IMR-90 (cell line): Measurements from ENCODE around the gene CRYBG2. TPM values are rescaled to one million over a fixed set of nuclear protein-coding genes. Genes with fewer than 3 reads are reported as not detected.

Experiments used
- ATAC-seq: fragments of 200-7000 bp; cut with Tn5 transposase; 2 replicates; pipeline ENCODE4 v1.9.1; 2020; ENCODE audit warnings: low read depth, mild to moderate bottlenecking, moderate library complexity
- BruUV-seq: library from RNA; stranded (reverse); fragments of 400-500 nt; replicated peaks from 2 replicates; lab custom pipeline; 2021; lab: Mats Ljungman, UMichigan
- CTCF ChIA-PET: fragments of 300-600 bp; formaldehyde crosslinking; extraction: SDS; loops from one replicate; lab custom pipeline; 2021; ENCODE audit warnings: antibody characterized with exemption; lab: Yijun Ruan, JAX
- POLR2A ChIA-PET: fragments of 300-600 bp; sonication (Branson Sonifier 250); formaldehyde crosslinking; loops from one replicate; lab custom pipeline; 2022; ENCODE audit warnings: antibody characterized with exemption; ENCODE audit not compliant: unreplicated experiment; lab: Charles Lee
- DNase-seq: peaks from one replicate; pipeline ENCODE4 v3.0.0; 2013
- H2AFZ ChIP-seq: replicated peaks from 2 replicates; pipeline ENCODE3; 2013; ENCODE audit warnings: low read length, mild to moderate bottlenecking; ENCODE audit not compliant: poor library complexity
- H2AK5ac ChIP-seq: 2 replicates; pipeline ENCODE4 v1.6.1; 2013; ENCODE audit warnings: low read depth, low read length, inconsistent platforms
- H2AK9ac ChIP-seq: replicated peaks from 2 replicates; pipeline ENCODE3; 2013; ENCODE audit warnings: mild to moderate bottlenecking, low read depth, low read length, moderate library complexity; ENCODE audit not compliant: poor library complexity
- H2BK120ac ChIP-seq: 2 replicates; pipeline ENCODE4 v1.6.1; 2013; ENCODE audit warnings: low read depth, low read length, inconsistent platforms
- H2BK15ac ChIP-seq: 3 replicates; pipeline ENCODE4 v1.6.1; 2013; ENCODE audit warnings: low read depth, low read length, inconsistent platforms
- H2BK20ac ChIP-seq: 2 replicates; pipeline ENCODE4 v1.6.1; 2013; ENCODE audit warnings: low read depth, mild to moderate bottlenecking, inconsistent platforms, low read length, moderate library complexity
- H2BK5ac ChIP-seq: 2 replicates; pipeline ENCODE4 v1.6.1; 2013; ENCODE audit warnings: mild to moderate bottlenecking, low read depth, low read length, inconsistent platforms; ENCODE audit not compliant: poor library complexity, severe bottlenecking
- H3K14ac ChIP-seq: replicated peaks from 2 replicates; pipeline ENCODE4 v1.6.1; 2013; ENCODE audit warnings: low read depth, low read length, inconsistent platforms
- H3K18ac ChIP-seq: 2 replicates; pipeline ENCODE4 v1.6.1; 2013; ENCODE audit warnings: low read depth, low read length, control low read depth
- H3K23ac ChIP-seq: 2 replicates; pipeline ENCODE4 v1.6.1; 2013; ENCODE audit warnings: low read depth, low read length, inconsistent platforms
- H3K27ac ChIP-seq: 2 replicates; pipeline ENCODE4 v1.5.1; 2013; ENCODE audit warnings: mild to moderate bottlenecking, control low read depth, low read length; ENCODE audit not compliant: insufficient read depth
- H3K27me3 ChIP-seq: 2 replicates; pipeline ENCODE4 v1.6.1; 2013; ENCODE audit warnings: low read length; ENCODE audit not compliant: control insufficient read depth, insufficient read depth
- H3K36me3 ChIP-seq: 2 replicates; pipeline ENCODE4 v1.6.1; 2013; ENCODE audit warnings: low read length, mixed read lengths; ENCODE audit not compliant: control insufficient read depth, insufficient read depth
- H3K4ac ChIP-seq: 2 replicates; pipeline ENCODE4 v1.6.1; 2013; ENCODE audit warnings: low read depth, low read length, inconsistent platforms
- H3K4me1 ChIP-seq: 2 replicates; pipeline ENCODE4 v1.6.1; 2013; ENCODE audit warnings: low read length, mixed read lengths; ENCODE audit not compliant: control insufficient read depth, insufficient read depth
- H3K4me2 ChIP-seq: 2 replicates; pipeline ENCODE4 v1.6.1; 2013; ENCODE audit warnings: low read depth, mild to moderate bottlenecking, control low read depth, low read length, moderate library complexity
- H3K4me3 ChIP-seq: 2 replicates; pipeline ENCODE4 v1.5.1; 2013; ENCODE audit warnings: low read depth, mild to moderate bottlenecking, control low read depth, low read length, moderate library complexity; ENCODE audit not compliant: insufficient read depth
- H3K56ac ChIP-seq: 2 replicates; pipeline ENCODE4 v1.6.1; 2013; ENCODE audit warnings: low read length, inconsistent platforms; ENCODE audit not compliant: insufficient read depth; ENCODE audit errors: extremely low read depth
- H3K79me1 ChIP-seq, 2 experiments: 2 replicates each; pipeline ENCODE4 v1.6.1; 2013; ENCODE audit warnings: low read length in 2 of 2, inconsistent platforms in 1 of 2, low read depth in 1 of 2
- H3K9ac ChIP-seq: 2 replicates; pipeline ENCODE4 v1.6.1; 2013; ENCODE audit warnings: low read depth, low read length, control low read depth
- H3K9me1 ChIP-seq: 2 replicates; pipeline ENCODE4 v1.6.1; 2013; ENCODE audit warnings: low read length, inconsistent platforms; ENCODE audit not compliant: insufficient read depth
- H3K9me3 ChIP-seq: 2 replicates; pipeline ENCODE4 v1.6.1; 2013; ENCODE audit warnings: low read length; ENCODE audit not compliant: control insufficient read depth, insufficient read depth
- H4K20me1 ChIP-seq: 2 replicates; pipeline ENCODE4 v1.6.1; 2013; ENCODE audit warnings: low read length, inconsistent platforms; ENCODE audit not compliant: insufficient read depth
- H4K5ac ChIP-seq: 2 replicates; pipeline ENCODE4 v1.6.1; 2013; ENCODE audit warnings: mild to moderate bottlenecking, low read depth, low read length, control low read depth
- H4K8ac ChIP-seq, 2 experiments: 2 replicates each; pipeline ENCODE4 v1.6.1; 2013; ENCODE audit warnings: low read depth in 2 of 2, low read length in 2 of 2, control low read depth in 1 of 2, inconsistent platforms in 1 of 2
- H4K91ac ChIP-seq: 2 replicates; pipeline ENCODE4 v1.6.1; 2013; ENCODE audit warnings: low read depth, low read length, inconsistent platforms; ENCODE audit not compliant: insufficient read depth
- CTCF ChIP-seq: conservative IDR thresholded peaks from 2 replicates; pipeline ENCODE4 v1.5.1; 2012; ENCODE audit warnings: mild to moderate bottlenecking, low read depth, low read length, improper control_type of control experiment
- ELK1 ChIP-seq: fragments of 150-350 bp; IDR thresholded peaks from 2 replicates; pipeline ENCODE4 v1.6.1; 2016; ENCODE audit warnings: low read depth, mild to moderate bottlenecking, low read length, moderate library complexity, borderline replicate concordance
- MAZ ChIP-seq: IDR thresholded peaks from 2 replicates; pipeline ENCODE4 v1.6.1; 2012; ENCODE audit warnings: low read depth, mild to moderate bottlenecking, low read length, improper control_type of control experiment, moderate library complexity, borderline replicate concordance
- NFE2L2 ChIP-seq: fragments of 150-350 bp; IDR thresholded peaks from 2 replicates; pipeline ENCODE4 v1.6.1; 2016; ENCODE audit warnings: low read depth, mild to moderate bottlenecking, low read length
- RCOR1 ChIP-seq: IDR thresholded peaks from 2 replicates; pipeline ENCODE4 v1.6.1; 2012; ENCODE audit warnings: mild to moderate bottlenecking, low read length, improper control_type of control experiment; ENCODE audit not compliant: insufficient replicate concordance
- USF2 ChIP-seq: fragments of 150-350 bp; IDR thresholded peaks from 2 replicates; pipeline ENCODE4 v1.6.1; 2017; ENCODE audit warnings: mild to moderate bottlenecking, antibody characterized with exemption, low read length, low read depth
- WGBS, 2 experiments: methylation state at CpG; one replicate each; pipeline versions ENCODE4 v1.1.5 to v1.1.7; 2013; ENCODE audit warnings: missing lambda C conversion rate in 2 of 2; ENCODE audit not compliant: insufficient read length in 1 of 2; ENCODE audit errors: extremely low coverage in 2 of 2; 5-methylcytosine and 5-hydroxymethylcytosine counted together
- dilution Hi-C: fragments of 300-500 bp; cut with HindIII; formaldehyde crosslinking; loops from one replicate; pipeline ENCODE4 v1.14.3; 2018; ENCODE audit warnings: low sequenced_read_pairs; ENCODE audit not compliant: unreplicated experiment
- in situ Hi-C: fragments of 300-500 bp; cut with MboI; formaldehyde crosslinking; loops from 3 replicates; pipeline ENCODE4 v1.14.3; 2019; ENCODE audit warnings: low sequenced_read_pairs, inconsistent platforms, mixed read lengths
- intact Hi-C: fragments of 100-400 bp; cut with micrococcal nuclease; formaldehyde crosslinking; loops from 2 replicates; pipeline ENCODE4 v1.10.0; 2022
- polyA plus RNA-seq, 3 experiments: library from polyadenylated mRNA; depleted of rRNA; stranded (reverse); fragments of >200 nt; gene quantifications; 2 replicates each; pipeline ENCODE4 v1.2.3, GENCODE V29; 2012; ENCODE audit warnings: low replicate concordance in 1 of 3
- total RNA-seq: library from RNA; depleted of rRNA; stranded (reverse); fragments of >200 nt; gene quantifications from 2 replicates; pipeline ENCODE4 v1.2.3, GENCODE V29; 2012

Gene CRYBG2
- total and polyA plus RNA-seq, 2 of the 4 experiments (the other 2 are of a cell fraction), result not detected

- no peak overlapping the region for H2BK20ac ChIP-seq
- H2AFZ ChIP-seq, result no peak overlapping the region
- H2BK5ac ChIP-seq, result no peak overlapping the region
- no peak overlapping the region for H3K4ac ChIP-seq
- whole genome bisulfite sequencing, 2 experiments, result 100% methylated on average over 1 of the region's 3 CpGs; no CpG with 5 or more reads in 1 of the 2 experiments
- no peak overlapping the region for H3K9ac ChIP-seq
- H4K91ac ChIP-seq, result no peak overlapping the region
- TF ChIP-seq CTCF (no peak), ELK1 (no peak), RCOR1 (no peak), NFE2L2 (no peak), MAZ (no peak), USF2 (no peak)
- H4K5ac ChIP-seq, result no peak overlapping the region
- peaks cover 2% of the 10 kb centered on the region for H3K4me1 ChIP-seq
- H3K4me3 ChIP-seq, result no peak overlapping the region
- BruUV-seq, result no TSS peak
- intact Hi-C loops (no loop called here), in situ Hi-C loops (no loop called here), dilution Hi-C loops (no loop called here)
- no peaks in the 10 kb centered on the region for H3K36me3 ChIP-seq
- H2BK120ac ChIP-seq, result no peak overlapping the region
- DNase-seq, result no peak
- H3K9me3 ChIP-seq, result no peaks in the 10 kb centered on the region
- H4K8ac ChIP-seq, result no peak overlapping the region
- H3K56ac ChIP-seq, result no peak overlapping the region
- H3K18ac ChIP-seq, result no peak overlapping the region
- H2AK5ac ChIP-seq, result no peak overlapping the region
- no peak overlapping the region for H3K23ac ChIP-seq
- POLR2A ChIA-PET, result no interaction called here
- H2AK9ac ChIP-seq, result no peak overlapping the region
- CTCF ChIA-PET, result no interaction called here
- no peaks in the 10 kb centered on the region for H3K9me1 ChIP-seq
- no peak overlapping the region for H3K27ac ChIP-seq
- H2BK15ac ChIP-seq, result no peak overlapping the region
- no peak overlapping the region for H3K4me2 ChIP-seq
- no peaks in the 10 kb centered on the region for H3K27me3 ChIP-seq
- no peaks in the 10 kb centered on the region for H3K79me1 ChIP-seq
- H4K20me1 ChIP-seq, result no peaks in the 10 kb centered on the region
- no peak overlapping the region for H3K14ac ChIP-seq
- no peak for ATAC-seq
Observed at GRCh38 chr1:26384076-26384475, 30.1 kb upstream of the CRYBG2 start.
